PC-9 (cell line): Measurements from ENCODE around the gene NYAP2. TPM values are rescaled to one million over a fixed set of nuclear protein-coding genes. Genes with fewer than 3 reads are reported as not detected.

Experiments used
- BruUV-seq: library from RNA; stranded (reverse); fragments of 400-500 nt; replicated peaks from 2 replicates; lab custom pipeline; 2021; lab: Mats Ljungman, UMichigan
- CTCF ChIA-PET: fragments of 300-600 bp; sonication (Branson Sonifier 250); formaldehyde crosslinking; loops from one replicate; lab custom pipeline; 2022; ENCODE audit warnings: antibody characterized with exemption; lab: Charles Lee
- POLR2A ChIA-PET: fragments of 300-600 bp; sonication (Branson Sonifier 250); formaldehyde crosslinking; loops from one replicate; lab custom pipeline; 2022; ENCODE audit warnings: antibody characterized with exemption; ENCODE audit not compliant: unreplicated experiment; lab: Charles Lee
- DNase-seq, 2 experiments: peaks; one replicate each; pipeline versions ENCODE4 v3.0.0 to v3.0.0-alpha.2; 2015 to 2022; ENCODE audit warnings: mixed read lengths in 1 of 2
- H2AFZ ChIP-seq: fragments of 200-600 bp; sonication (generic); 2 replicates; pipeline ENCODE4 v1.8.1; 2017; ENCODE audit warnings: antibody characterized with exemption
- H3F3A ChIP-seq: fragments of 200-600 bp; sonication (generic); 2 replicates; pipeline ENCODE4 v1.8.1; 2017; ENCODE audit warnings: antibody characterized with exemption, mild to moderate bottlenecking, low read depth; ENCODE audit not compliant: insufficient read depth
- H3K27ac ChIP-seq: fragments of 200-600 bp; sonication (generic); 2 replicates; pipeline ENCODE4 v1.6.1; 2016; ENCODE audit warnings: mixed run types
- H3K27me3 ChIP-seq: fragments of 200-600 bp; sonication (generic); 2 replicates; pipeline ENCODE4 v1.6.1; 2016; ENCODE audit warnings: low read depth, mixed run types; ENCODE audit not compliant: insufficient read depth
- H3K36me3 ChIP-seq: fragments of 200-600 bp; sonication (generic); 2 replicates; pipeline ENCODE4 v1.6.1; 2016; ENCODE audit warnings: low read depth, mixed run types
- H3K4me1 ChIP-seq: fragments of 200-600 bp; sonication (generic); replicated peaks from 2 replicates; pipeline ENCODE4 v1.6.1; 2016; ENCODE audit warnings: mixed run types; ENCODE audit not compliant: insufficient read depth
- H3K4me2 ChIP-seq: fragments of 200-600 bp; sonication (generic); 2 replicates; pipeline ENCODE4 v1.6.1; 2017; ENCODE audit warnings: mixed run types
- H3K4me3 ChIP-seq: fragments of 200-600 bp; sonication (generic); 2 replicates; pipeline ENCODE4 v1.6.1; 2016; ENCODE audit warnings: mixed run types
- H3K79me2 ChIP-seq: fragments of 200-600 bp; sonication (generic); 2 replicates; pipeline ENCODE4 v1.6.1; 2017; ENCODE audit warnings: low read depth, mixed run types
- H3K9me2 ChIP-seq: fragments of 200-600 bp; sonication (generic); 2 replicates; pipeline ENCODE4 v1.8.1; 2017; ENCODE audit warnings: mild to moderate bottlenecking; ENCODE audit not compliant: insufficient read depth
- H3K9me3 ChIP-seq: fragments of 200-600 bp; sonication (generic); 2 replicates; pipeline ENCODE4 v1.8.1; 2016; ENCODE audit warnings: low read depth; ENCODE audit not compliant: insufficient read depth
- H4K20me1 ChIP-seq: fragments of 200-600 bp; sonication (generic); 2 replicates; pipeline ENCODE4 v1.8.1; 2017; ENCODE audit not compliant: insufficient read depth
- EZH2 ChIP-seq: fragments of 200-600 bp; sonication (generic); IDR thresholded peaks from 2 replicates; pipeline ENCODE4 v1.8.0; 2017; ENCODE audit warnings: antibody characterized with exemption, low read depth
- intact Hi-C: fragments of 100-400 bp; cut with micrococcal nuclease; formaldehyde crosslinking; loops from one replicate; pipeline ENCODE4 v1.10.0; 2022; ENCODE audit not compliant: unreplicated experiment
- total RNA-seq: library from RNA; stranded (reverse); gene quantifications from 2 replicates; pipeline ENCODE4 v1.2.3, GENCODE V29; 2021
- TF ChIP-seq, protein P1 (sequence below): fragments of 200-600 bp; sonication (generic); conservative IDR thresholded peaks from 2 replicates; pipeline ENCODE4 v1.6.1; 2017; ENCODE audit warnings: mixed run types, antibody characterized with exemption, mild to moderate bottlenecking, moderate library complexity

Gene NYAP2
- total RNA-seq, 1 experiment from 2014 or later, result 0.65 TPM

DNA sequence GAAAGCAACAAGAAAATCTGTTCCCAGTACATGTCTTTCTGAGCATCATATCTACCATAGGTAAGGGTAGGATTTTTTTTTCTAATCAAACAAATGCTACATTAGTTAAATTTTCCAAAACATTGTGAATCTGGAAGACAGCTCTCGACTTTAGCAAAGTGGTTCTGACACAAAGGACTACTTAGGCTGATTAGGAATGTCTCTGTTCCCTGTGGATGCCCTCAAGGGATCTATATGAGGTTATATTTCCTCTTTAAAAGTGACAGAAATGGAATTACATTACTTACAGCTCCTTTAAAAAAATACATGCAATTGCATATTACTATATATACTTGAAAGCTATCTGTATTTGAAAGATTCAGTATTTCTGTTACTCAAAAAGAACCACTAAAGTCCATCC, 15.4 kb downstream of the NYAP2 start:
- no peak for TF ChIP-seq EZH2
- TF ChIP-seq, protein P1, sequence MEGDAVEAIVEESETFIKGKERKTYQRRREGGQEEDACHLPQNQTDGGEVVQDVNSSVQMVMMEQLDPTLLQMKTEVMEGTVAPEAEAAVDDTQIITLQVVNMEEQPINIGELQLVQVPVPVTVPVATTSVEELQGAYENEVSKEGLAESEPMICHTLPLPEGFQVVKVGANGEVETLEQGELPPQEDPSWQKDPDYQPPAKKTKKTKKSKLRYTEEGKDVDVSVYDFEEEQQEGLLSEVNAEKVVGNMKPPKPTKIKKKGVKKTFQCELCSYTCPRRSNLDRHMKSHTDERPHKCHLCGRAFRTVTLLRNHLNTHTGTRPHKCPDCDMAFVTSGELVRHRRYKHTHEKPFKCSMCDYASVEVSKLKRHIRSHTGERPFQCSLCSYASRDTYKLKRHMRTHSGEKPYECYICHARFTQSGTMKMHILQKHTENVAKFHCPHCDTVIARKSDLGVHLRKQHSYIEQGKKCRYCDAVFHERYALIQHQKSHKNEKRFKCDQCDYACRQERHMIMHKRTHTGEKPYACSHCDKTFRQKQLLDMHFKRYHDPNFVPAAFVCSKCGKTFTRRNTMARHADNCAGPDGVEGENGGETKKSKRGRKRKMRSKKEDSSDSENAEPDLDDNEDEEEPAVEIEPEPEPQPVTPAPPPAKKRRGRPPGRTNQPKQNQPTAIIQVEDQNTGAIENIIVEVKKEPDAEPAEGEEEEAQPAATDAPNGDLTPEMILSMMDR, result no peak
- H4K20me1 ChIP-seq, result no peaks in the 10 kb centered on the region
- no TSS peak for BruUV-seq
- no peaks in the 10 kb centered on the region for H3K27me3 ChIP-seq
- H3K9me3 ChIP-seq, result no peaks in the 10 kb centered on the region
- H3K4me2 ChIP-seq, result no peak overlapping the region
- no peak overlapping the region for H3K4me3 ChIP-seq
- no peak overlapping the region for H3K27ac ChIP-seq
- H3F3A ChIP-seq, result no peaks in the 10 kb centered on the region
- no peaks in the 10 kb centered on the region for H3K4me1 ChIP-seq
- CTCF ChIA-PET, result no interaction called here
- DNase-seq, result no peak
- no peaks in the 10 kb centered on the region for H3K9me2 ChIP-seq
- intact Hi-C loops, result no loop called here
- no peak overlapping the region for H2AFZ ChIP-seq
- H3K79me2 ChIP-seq, result no peaks in the 10 kb centered on the region
- POLR2A ChIA-PET, result interaction anchor here (0.7 kb wide), 1 partner anchor 78 kb away, joined by 3 read pairs; no protein-coding TSS in a partner anchor
- H3K36me3 ChIP-seq, result no peaks in the 10 kb centered on the region

DNA sequence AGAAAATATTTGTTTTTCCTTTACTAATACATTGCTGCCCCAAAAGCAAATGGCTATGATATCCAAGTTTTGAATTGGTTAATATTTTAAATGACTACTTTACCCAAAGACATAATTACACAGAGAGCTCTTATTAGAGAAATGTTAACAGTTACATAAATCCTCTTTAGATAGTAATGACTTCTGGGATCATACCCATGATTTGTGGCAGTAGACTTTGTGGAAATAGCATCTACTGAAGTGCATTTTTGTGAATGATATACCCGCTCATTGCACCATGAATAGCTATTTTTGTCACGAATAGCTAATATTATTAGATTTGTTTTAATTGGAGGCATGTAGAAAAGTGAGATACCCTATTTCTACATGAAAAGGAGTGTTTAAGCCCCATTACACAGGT, 15.8 kb downstream of the NYAP2 start:
- Histone ChIP-seq H3K4me2 (no peak overlapping the region), H3K79me2 (no peaks in the 10 kb centered on the region), H2AFZ (no peak overlapping the region; the same call in 1 of the 2 replicates), H4K20me1 (no peaks in the 10 kb centered on the region), H3K4me3 (no peak overlapping the region), H3K9me3 (no peaks in the 10 kb centered on the region), H3K4me1 (no peaks in the 10 kb centered on the region), H3K27ac (no peak overlapping the region), H3K36me3 (no peaks in the 10 kb centered on the region), H3K27me3 (no peaks in the 10 kb centered on the region), H3F3A (no peaks in the 10 kb centered on the region), H3K9me2 (no peaks in the 10 kb centered on the region)
- POLR2A ChIA-PET, result no interaction called here
- TF ChIP-seq, protein P1, result no peak
- TF ChIP-seq EZH2, result no peak
- DNase-seq, result no peak
- no TSS peak for BruUV-seq
- intact Hi-C loops, result no loop called here
- CTCF ChIA-PET, result no interaction called here

DNA sequence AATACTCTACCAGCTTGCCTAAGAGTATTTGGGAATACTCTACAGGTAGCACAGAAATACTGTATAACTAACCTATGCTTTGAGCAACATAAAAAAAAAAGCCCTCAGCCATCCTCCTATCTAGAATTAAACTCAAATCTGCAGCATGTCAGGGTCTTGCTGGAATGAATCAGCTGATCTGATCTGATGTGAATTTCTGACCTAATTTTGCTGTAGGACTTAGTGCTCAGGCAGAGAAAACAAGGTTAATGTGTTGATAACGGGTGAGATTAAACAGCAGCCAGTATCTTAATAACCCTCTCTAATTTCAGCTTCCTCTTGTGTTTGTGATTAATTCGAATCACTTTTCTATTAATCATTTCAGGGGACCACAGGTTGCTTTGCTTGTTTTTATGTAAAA, 16.3 kb downstream of the NYAP2 start:
- no peak for DNase-seq
- POLR2A ChIA-PET, result no interaction called here
- Histone ChIP-seq H3K9me2 (no peaks in the 10 kb centered on the region), H3K4me2 (no peak overlapping the region), H3K4me1 (no peaks in the 10 kb centered on the region), H3K27ac (no peak overlapping the region), H3K27me3 (no peaks in the 10 kb centered on the region), H4K20me1 (no peaks in the 10 kb centered on the region), H3F3A (no peaks in the 10 kb centered on the region), H3K36me3 (no peaks in the 10 kb centered on the region), H3K9me3 (no peaks in the 10 kb centered on the region), H2AFZ (no peak overlapping the region), H3K79me2 (no peaks in the 10 kb centered on the region), H3K4me3 (no peak overlapping the region)
- CTCF ChIA-PET, result no interaction called here
- intact Hi-C loops, result no loop called here
- no peak for TF ChIP-seq EZH2
- TF ChIP-seq, protein P1, result no peak
- no TSS peak for BruUV-seq
